Measurements from ENCODE around the gene LENG8. TPM values are rescaled to one million over a fixed set of nuclear protein-coding genes. Genes with fewer than 3 reads are reported as not detected.

Gene LENG8
- total RNA-seq (2014; rRNA removed; shearing (Covaris generic)): 45.6 and 74.3 TPM in 2 replicates
- polyA plus RNA-seq (2016; fragmentation: Nextera tagmentation; extraction: Ambion mirVana): 41.2 and 42.1 TPM in 2 replicates
- long read RNA-seq, partial matches to known transcripts: 0 of 5 reads
- long read RNA-seq, other reads (novel, unspliced or antisense): 5 of 5 reads

DNA sequence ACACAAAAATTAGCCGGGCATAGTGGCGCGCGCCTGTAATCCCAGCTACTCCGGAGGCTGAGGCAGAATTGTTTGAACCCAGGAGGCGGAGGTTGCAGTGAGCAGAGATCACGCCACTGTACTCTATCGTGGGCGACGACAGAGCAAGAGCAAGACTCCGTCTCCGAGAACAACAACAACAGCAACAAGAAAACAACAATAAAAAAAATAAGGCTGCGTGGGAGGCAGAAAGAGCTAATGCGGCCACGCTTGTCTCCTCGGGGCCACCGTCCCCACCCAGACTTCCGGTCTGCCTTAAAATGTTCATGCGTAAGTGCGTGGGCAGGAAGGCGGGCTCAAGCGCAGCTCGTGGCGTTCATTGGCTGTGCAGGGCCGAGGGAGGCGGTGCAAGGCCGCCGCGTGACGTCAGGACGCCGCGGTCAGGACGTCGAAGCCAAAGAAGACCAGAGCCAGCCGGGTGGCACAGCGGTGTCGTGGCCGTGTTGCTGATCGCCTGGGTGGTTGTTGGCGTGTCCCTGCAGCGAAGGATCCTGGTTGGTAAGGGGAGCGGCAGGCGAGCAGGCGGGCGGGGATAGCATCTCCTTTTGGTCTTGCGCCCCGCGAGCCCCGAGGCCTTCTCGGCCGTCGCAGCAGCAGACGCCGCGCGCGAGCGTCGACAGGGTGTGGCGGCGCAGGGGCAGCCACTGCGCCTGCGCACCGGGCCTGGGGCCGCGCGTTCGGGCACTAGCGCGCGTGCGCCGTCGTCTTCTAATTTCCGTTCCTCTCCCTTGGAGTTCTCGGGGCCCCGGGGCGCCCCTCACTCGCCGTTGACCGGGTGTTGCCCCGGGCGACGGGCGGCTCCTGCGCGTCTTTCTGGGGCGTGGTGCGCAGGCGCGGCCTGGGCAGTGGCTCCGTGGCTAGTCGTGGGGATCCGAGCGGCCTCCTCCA is at the start of gene LENG8:
Gene LENG8, plus strand, starts transcription at position 426 of the 927 bp plus-strand sequence. CDS start 2,146 bp downstream, outside the sequence.
- H3K9me3 Mint-ChIP-seq: peaks cover 12% of the 10 kb centered on the region
- H2AFZ ChIP-seq: peak within 1 kb of the TSS; percentile 95
- peak within 1 kb of the TSS; percentile 97 for H3K4me3 ChIP-seq
- peaks cover 26% of the 10 kb centered on the region for H3K36me3 ChIP-seq (ENCODE audit: insufficient read depth)
- H3K36me3 Mint-ChIP-seq (ENCODE audit: low read depth): peaks cover 53% of the 10 kb centered on the region
- H3K4me3 Mint-ChIP-seq: peak within 1 kb of the TSS; percentile 98
- peak; percentile 92 for ATAC-seq
- peaks cover 19% of the 10 kb centered on the region for H3K4me1 Mint-ChIP-seq
- peaks cover 36% of the 10 kb centered on the region for H4K20me1 ChIP-seq (replicated peaks; ENCODE audit: insufficient read depth)
- peaks cover 15% of the 10 kb centered on the region for H3K27me3 Mint-ChIP-seq (ENCODE audit: insufficient read depth, low read depth, poor library complexity)
- peaks cover 9% of the 10 kb centered on the region for H3K4me1 ChIP-seq (ENCODE audit: insufficient read depth)
- peak; percentile 95 for DNase-seq (ENCODE audit: low spot score)
- no peaks in the 10 kb centered on the region for H3K27me3 ChIP-seq (ENCODE audit: insufficient read depth)
- peak; percentile 73; the same call in 1 of the 2 replicates for TF ChIP-seq ETS1 (IDR thresholded peaks at IDR 0.05)
- peak; percentile 94 for TF ChIP-seq CREB1 (CRISPR knock-in tag; IDR thresholded peaks at IDR 0.05; ENCODE audit: low read depth)
- peak; percentile 95 for TF ChIP-seq POLR2AphosphoS5 (IDR thresholded peaks at IDR 0.05; ENCODE audit: low read depth)
- TF ChIP-seq, protein P1, sequence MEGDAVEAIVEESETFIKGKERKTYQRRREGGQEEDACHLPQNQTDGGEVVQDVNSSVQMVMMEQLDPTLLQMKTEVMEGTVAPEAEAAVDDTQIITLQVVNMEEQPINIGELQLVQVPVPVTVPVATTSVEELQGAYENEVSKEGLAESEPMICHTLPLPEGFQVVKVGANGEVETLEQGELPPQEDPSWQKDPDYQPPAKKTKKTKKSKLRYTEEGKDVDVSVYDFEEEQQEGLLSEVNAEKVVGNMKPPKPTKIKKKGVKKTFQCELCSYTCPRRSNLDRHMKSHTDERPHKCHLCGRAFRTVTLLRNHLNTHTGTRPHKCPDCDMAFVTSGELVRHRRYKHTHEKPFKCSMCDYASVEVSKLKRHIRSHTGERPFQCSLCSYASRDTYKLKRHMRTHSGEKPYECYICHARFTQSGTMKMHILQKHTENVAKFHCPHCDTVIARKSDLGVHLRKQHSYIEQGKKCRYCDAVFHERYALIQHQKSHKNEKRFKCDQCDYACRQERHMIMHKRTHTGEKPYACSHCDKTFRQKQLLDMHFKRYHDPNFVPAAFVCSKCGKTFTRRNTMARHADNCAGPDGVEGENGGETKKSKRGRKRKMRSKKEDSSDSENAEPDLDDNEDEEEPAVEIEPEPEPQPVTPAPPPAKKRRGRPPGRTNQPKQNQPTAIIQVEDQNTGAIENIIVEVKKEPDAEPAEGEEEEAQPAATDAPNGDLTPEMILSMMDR (conservative IDR thresholded peaks at IDR 0.05; ENCODE audit: low read depth in 2 of 2): no peak
- peak within 1 kb of the TSS; percentile 89 for H3K27ac ChIP-seq (ENCODE audit: low read depth)
- H3K9me2 ChIP-seq (ENCODE audit: insufficient read depth): no peaks in the 10 kb centered on the region
- no peaks in the 10 kb centered on the region for H3F3A ChIP-seq (replicated peaks; ENCODE audit: low read depth)
- peak within 1 kb of the TSS; percentile 96 for H3K4me2 ChIP-seq
- H3K79me2 ChIP-seq (replicated peaks; ENCODE audit: insufficient read depth): peaks cover 67% of the 10 kb centered on the region
- H3K27ac Mint-ChIP-seq: peak within 1 kb of the TSS; percentile 99

GRCh38 chr19:54400913-54401312 is 48.1 kb upstream of the LENG8 start:
- no peak overlapping the region for H3K4me3 ChIP-seq
- no peak overlapping the region for H3K4me2 ChIP-seq
- peaks cover 4% of the 10 kb centered on the region; the same call in 1 of the 3 replicates for H3K9me3 Mint-ChIP-seq
- H3F3A ChIP-seq (replicated peaks; ENCODE audit: low read depth): no peaks in the 10 kb centered on the region
- DNase-seq (ENCODE audit: low spot score) (no peak), ATAC-seq (no peak)
- no peaks in the 10 kb centered on the region for H3K36me3 ChIP-seq (ENCODE audit: insufficient read depth)
- H3K27me3 ChIP-seq (ENCODE audit: insufficient read depth): no peaks in the 10 kb centered on the region
- H3K27me3 Mint-ChIP-seq (ENCODE audit: insufficient read depth, low read depth, poor library complexity): peaks cover 9% of the 10 kb centered on the region
- H3K27ac Mint-ChIP-seq: no peak overlapping the region
- no peaks in the 10 kb centered on the region for H3K9me2 ChIP-seq (ENCODE audit: insufficient read depth)
- no peaks in the 10 kb centered on the region for H4K20me1 ChIP-seq (replicated peaks; ENCODE audit: insufficient read depth)
- no peaks in the 10 kb centered on the region for H3K4me1 ChIP-seq (ENCODE audit: insufficient read depth)
- no peaks in the 10 kb centered on the region for H3K79me2 ChIP-seq (replicated peaks; ENCODE audit: insufficient read depth)
- H3K4me3 Mint-ChIP-seq: no peak overlapping the region
- H3K4me1 Mint-ChIP-seq: peaks cover 4% of the 10 kb centered on the region; the same call in 2 of the 3 replicates
- H3K36me3 Mint-ChIP-seq (ENCODE audit: low read depth): no peaks in the 10 kb centered on the region
- no peak overlapping the region for H3K27ac ChIP-seq (ENCODE audit: low read depth)
- no peak overlapping the region for H2AFZ ChIP-seq
- TF ChIP-seq JUNB (IDR thresholded peaks at IDR 0.05; ENCODE audit: unreplicated experiment) (no peak), NANOG (IDR thresholded peaks at IDR 0.05; ENCODE audit: borderline replicate concordance) (no peak), ETS1 (IDR thresholded peaks at IDR 0.05) (no peak), POLR2AphosphoS5 (IDR thresholded peaks at IDR 0.05; ENCODE audit: low read depth) (no peak), STAT1 (IDR thresholded peaks at IDR 0.05; ENCODE audit: unreplicated experiment) (no peak)
- TF ChIP-seq, protein P1 (conservative IDR thresholded peaks at IDR 0.05; ENCODE audit: low read depth in 2 of 2): no peak

All from GM23338 (cell line).